Measurements from ENCODE around the gene CHST15. TPM values are rescaled to one million over a fixed set of nuclear protein-coding genes. Genes with fewer than 3 reads are reported as not detected.

Gene CHST15
- total and polyA plus RNA-seq, 2 of the 13 experiments (the other 11 are each of a cell fraction or from before 2014, with no cell fraction given): 1.4 to 94.7 TPM

DNA sequence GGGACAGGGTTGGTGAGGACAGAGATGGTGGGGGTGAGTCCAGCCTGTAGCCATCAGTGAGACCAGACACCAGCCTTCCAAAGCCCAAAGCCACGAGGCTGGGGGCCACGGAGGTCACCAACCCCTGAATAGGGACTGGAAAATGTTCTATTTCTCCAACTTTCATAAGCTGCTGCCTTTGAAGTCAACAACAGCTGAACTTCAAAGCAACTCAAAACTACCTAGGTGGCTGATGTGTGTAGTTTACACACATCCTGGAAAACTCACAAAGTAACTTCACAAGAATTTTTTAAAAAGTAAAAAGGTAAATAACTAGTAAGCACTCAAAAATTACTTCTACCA, 88.8 kb downstream of the CHST15 start (continued):
- TF ChIP-seq HMG20A (CRISPR knock-in tag; IDR thresholded peaks at IDR 0.05; ENCODE audit: borderline replicate concordance) (peak; percentile 75; the same call in 1 of the 2 replicates), ZNF121 (CRISPR knock-in tag; IDR thresholded peaks at IDR 0.05) (no peak), GABPA (IDR thresholded peaks at IDR 0.05; ENCODE audit: low read depth, low read length) (no peak), GABPA (CRISPR knock-in tag; IDR thresholded peaks at IDR 0.05; ENCODE audit: low read depth) (0 out of 2 replicates have a peak, but pooled peaks have one; percentile 10), BCL6 (CRISPR knock-in tag; IDR thresholded peaks at IDR 0.05) (peak; percentile 78)

DNA sequence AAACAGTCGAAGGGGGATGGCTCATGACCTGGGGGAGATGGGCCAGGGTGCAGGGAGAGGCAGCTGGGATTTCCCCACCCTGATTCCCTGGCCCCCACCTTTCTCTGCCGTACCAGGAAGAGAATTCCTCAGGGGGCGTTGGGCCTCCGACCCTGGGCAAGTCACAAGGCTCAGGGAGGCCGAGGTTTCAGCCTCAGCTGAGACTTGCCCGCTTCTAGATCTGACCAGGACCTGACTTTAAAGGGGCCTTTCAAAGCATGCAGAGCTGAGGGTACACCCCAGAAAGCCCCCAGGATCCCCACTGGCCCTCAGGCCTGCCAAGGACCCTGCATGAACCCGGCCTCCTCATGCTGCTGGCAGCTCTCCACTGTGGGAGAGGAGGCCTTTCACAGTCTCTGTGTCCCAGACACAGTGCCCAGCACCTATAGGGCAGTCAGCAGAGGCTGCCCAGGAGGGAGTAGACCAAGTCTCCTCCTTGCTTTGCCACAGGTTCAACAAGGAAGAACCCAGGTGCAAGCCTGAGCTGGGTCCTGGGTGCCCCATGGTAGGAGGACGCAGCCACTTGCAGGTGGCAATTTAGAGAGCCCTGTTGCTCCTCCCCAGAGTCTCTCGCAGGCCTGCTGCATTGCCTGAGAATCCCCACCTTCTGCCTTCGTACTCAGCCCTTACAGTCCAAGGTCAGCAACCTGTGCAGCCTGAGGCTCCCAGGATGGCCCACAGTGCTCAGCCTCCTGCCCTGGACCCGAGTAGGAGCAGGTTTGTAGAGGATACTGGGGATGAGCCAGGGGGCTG, 89.3 kb downstream of the CHST15 start:
- ChIA-PET POLR2A (interaction anchor here (1.9 to 2.4 kb wide), 2 partner anchors 32 to 44 kb away, joined by 4 to 10 read pairs; no protein-coding TSS in a partner anchor), CTCF (ENCODE audit: low intra/inter-chr PET ratio, low total read pairs) (no interaction called here)
- H3K9me3 ChIP-seq (ENCODE audit: low read length): no peaks in the 10 kb centered on the region
- DNase-seq (ENCODE audit: low spot score) (no peak), ATAC-seq (peak; percentile 47), FAIRE-seq (no peak)
- H3K79me2 ChIP-seq (ENCODE audit: insufficient read depth, low read length): no peaks in the 10 kb centered on the region
- peaks cover 14 to 24% of the 10 kb centered on the region in 2 experiments for H3K36me3 ChIP-seq (replicated peaks in 1 of 2; ENCODE audit: control insufficient read depth in 1 of 2, insufficient read depth in 2 of 2, low read length in 2 of 2)
- peak overlapping the region; percentile 29 for H3K4me2 ChIP-seq (ENCODE audit: low read depth, low read length)
- H4K20me1 ChIP-seq (ENCODE audit: insufficient read depth, low read length): peaks cover 9% of the 10 kb centered on the region
- intact Hi-C loops (cut with micrococcal nuclease; ENCODE audit: unreplicated experiment) (no loop called here), in situ Hi-C loops (cut with HindIII; ENCODE audit: extremely low pct_ligation_motif_present, low pct_unique_long_range_greater_than_20kb) (no loop called here)
- H3K4me1 ChIP-seq (ENCODE audit: insufficient read depth, low read length): peaks cover 48% of the 10 kb centered on the region
- H3K4me3 ChIP-seq (replicated peaks in 1 of 3; ENCODE audit: insufficient read depth in 1 of 3, low read depth in 2 of 3, low read length in 3 of 3): 0 out of 6 replicates have a peak overlapping the region, but pooled peaks of 1 of the 3 experiments have one; percentile 1
- H3K27ac ChIP-seq (ENCODE audit: extremely low read length, insufficient read depth, low read length): peak overlapping the region; percentile 30
- 76% methylated on average over 5 of the region's 11 CpGs for WGBS (ENCODE audit: low lambda C conversion rate)
- BruUV-seq (replicated peaks): no TSS peak
- H2AFZ ChIP-seq (ENCODE audit: low read length): no peak overlapping the region
- no peaks in the 10 kb centered on the region for H3K27me3 ChIP-seq (ENCODE audit: control insufficient read depth in 1 of 2, insufficient read depth in 2 of 2, low read length in 2 of 2)
- no peak overlapping the region for H3K9ac ChIP-seq (ENCODE audit: insufficient read depth, low read depth, low read length)
- TF ChIP-seq SATB2 (CRISPR knock-in tag; IDR thresholded peaks at IDR 0.05) (no peak), ATF7 (IDR thresholded peaks at IDR 0.05) (no peak), ATF7 (CRISPR knock-in tag; IDR thresholded peaks at IDR 0.05) (no peak), ZFYVE20 (CRISPR knock-in tag; IDR thresholded peaks at IDR 0.05; ENCODE audit: borderline replicate concordance, low read depth) (no peak), REPIN1 (CRISPR knock-in tag; IDR thresholded peaks at IDR 0.05; ENCODE audit: borderline replicate concordance, low read depth) (no peak), ZNF3 (CRISPR knock-in tag; IDR thresholded peaks at IDR 0.05) (no peak), GTF2F1 (IDR thresholded peaks at IDR 0.05; ENCODE audit: low read length) (no peak)
- TF ChIP-seq, protein P1, sequence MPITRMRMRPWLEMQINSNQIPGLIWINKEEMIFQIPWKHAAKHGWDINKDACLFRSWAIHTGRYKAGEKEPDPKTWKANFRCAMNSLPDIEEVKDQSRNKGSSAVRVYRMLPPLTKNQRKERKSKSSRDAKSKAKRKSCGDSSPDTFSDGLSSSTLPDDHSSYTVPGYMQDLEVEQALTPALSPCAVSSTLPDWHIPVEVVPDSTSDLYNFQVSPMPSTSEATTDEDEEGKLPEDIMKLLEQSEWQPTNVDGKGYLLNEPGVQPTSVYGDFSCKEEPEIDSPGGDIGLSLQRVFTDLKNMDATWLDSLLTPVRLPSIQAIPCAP (CRISPR knock-in tag; IDR thresholded peaks at IDR 0.05; ENCODE audit: low read depth): no peak
- TF ChIP-seq, protein P2, sequence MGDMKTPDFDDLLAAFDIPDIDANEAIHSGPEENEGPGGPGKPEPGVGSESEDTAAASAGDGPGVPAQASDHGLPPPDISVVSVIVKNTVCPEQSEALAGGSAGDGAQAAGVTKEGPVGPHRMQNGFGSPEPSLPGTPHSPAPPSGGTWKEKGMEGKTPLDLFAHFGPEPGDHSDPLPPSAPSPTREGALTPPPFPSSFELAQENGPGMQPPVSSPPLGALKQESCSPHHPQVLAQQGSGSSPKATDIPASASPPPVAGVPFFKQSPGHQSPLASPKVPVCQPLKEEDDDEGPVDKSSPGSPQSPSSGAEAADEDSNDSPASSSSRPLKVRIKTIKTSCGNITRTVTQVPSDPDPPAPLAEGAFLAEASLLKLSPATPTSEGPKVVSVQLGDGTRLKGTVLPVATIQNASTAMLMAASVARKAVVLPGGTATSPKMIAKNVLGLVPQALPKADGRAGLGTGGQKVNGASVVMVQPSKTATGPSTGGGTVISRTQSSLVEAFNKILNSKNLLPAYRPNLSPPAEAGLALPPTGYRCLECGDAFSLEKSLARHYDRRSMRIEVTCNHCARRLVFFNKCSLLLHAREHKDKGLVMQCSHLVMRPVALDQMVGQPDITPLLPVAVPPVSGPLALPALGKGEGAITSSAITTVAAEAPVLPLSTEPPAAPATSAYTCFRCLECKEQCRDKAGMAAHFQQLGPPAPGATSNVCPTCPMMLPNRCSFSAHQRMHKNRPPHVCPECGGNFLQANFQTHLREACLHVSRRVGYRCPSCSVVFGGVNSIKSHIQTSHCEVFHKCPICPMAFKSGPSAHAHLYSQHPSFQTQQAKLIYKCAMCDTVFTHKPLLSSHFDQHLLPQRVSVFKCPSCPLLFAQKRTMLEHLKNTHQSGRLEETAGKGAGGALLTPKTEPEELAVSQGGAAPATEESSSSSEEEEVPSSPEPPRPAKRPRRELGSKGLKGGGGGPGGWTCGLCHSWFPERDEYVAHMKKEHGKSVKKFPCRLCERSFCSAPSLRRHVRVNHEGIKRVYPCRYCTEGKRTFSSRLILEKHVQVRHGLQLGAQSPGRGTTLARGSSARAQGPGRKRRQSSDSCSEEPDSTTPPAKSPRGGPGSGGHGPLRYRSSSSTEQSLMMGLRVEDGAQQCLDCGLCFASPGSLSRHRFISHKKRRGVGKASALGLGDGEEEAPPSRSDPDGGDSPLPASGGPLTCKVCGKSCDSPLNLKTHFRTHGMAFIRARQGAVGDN (CRISPR knock-in tag; IDR thresholded peaks at IDR 0.05): peak; percentile 66
- TF ChIP-seq, protein P3, sequence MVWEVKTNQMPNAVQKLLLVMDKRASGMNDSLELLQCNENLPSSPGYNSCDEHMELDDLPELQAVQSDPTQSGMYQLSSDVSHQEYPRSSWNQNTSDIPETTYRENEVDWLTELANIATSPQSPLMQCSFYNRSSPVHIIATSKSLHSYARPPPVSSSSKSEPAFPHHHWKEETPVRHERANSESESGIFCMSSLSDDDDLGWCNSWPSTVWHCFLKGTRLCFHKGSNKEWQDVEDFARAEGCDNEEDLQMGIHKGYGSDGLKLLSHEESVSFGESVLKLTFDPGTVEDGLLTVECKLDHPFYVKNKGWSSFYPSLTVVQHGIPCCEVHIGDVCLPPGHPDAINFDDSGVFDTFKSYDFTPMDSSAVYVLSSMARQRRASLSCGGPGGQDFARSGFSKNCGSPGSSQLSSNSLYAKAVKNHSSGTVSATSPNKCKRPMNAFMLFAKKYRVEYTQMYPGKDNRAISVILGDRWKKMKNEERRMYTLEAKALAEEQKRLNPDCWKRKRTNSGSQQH (CRISPR knock-in tag; IDR thresholded peaks at IDR 0.05; ENCODE audit: low read depth): no peak

Measured in HepG2 (cell line).